ENCODE measurements around the gene MPO. TPM values are rescaled to one million over a fixed set of nuclear protein-coding genes. Genes with fewer than 3 reads are reported as not detected.

The MPO gene
- total and polyA plus RNA-seq, 10 of the 15 experiments (the other 5 are each of a cell fraction or from before 2014, with no cell fraction given) = 0.06 to 0.49 (median 0.14) TPM

GRCh38 chr17:58294034-58294433, 13.3 kb upstream of the MPO start:
- H3K4me2 ChIP-seq (ENCODE audit: control insufficient read depth, insufficient read depth) = no peak overlapping the region
- in situ Hi-C loops (cut with MboI) = no loop called here
- no peak for DNase-seq (ENCODE audit: low read depth, low spot score)
- FAIRE-seq = no peak
- H2AFZ ChIP-seq (ENCODE audit: control insufficient read depth, low read depth, low read length) = no peak overlapping the region
- no peaks in the 10 kb centered on the region for H3K36me3 ChIP-seq (ENCODE audit: control insufficient read depth in 2 of 2, insufficient read depth in 2 of 2, low read length in 1 of 2)
- 46% methylated on average over 1 of the region's 1 CpG for WGBS (ENCODE audit: insufficient coverage, insufficient replicate concordance, low lambda C conversion rate, missing lambda C conversion rate)
- ChIA-PET CTCF (interaction anchor here (0.6 to 1.9 kb wide), 3 partner anchors 8 to 44 kb away, joined by 3 to 15 read pairs (median 4); no protein-coding TSS in a partner anchor), RAD21 (ENCODE audit: unreplicated experiment) (no interaction called here), SMC1A (ENCODE audit: uncharacterized antibody, unreplicated experiment) (interaction anchor here (1.2 kb wide), 1 partner anchor 9 kb away, joined by 3 read pairs; no protein-coding TSS in a partner anchor), POLR2A (no interaction called here)
- intact Hi-C loops (cut with micrococcal nuclease; ENCODE audit: unreplicated experiment) = no loop called here
- ATAC-seq = no peak
- H3K9me3 ChIP-seq (replicated peaks; ENCODE audit: control insufficient read depth, insufficient read depth, low read length) = no peaks in the 10 kb centered on the region
- no peak overlapping the region for H3K4me3 ChIP-seq
- H3K79me2 ChIP-seq (ENCODE audit: control insufficient read depth, insufficient read depth, low read length) = no peaks in the 10 kb centered on the region
- no peaks in the 10 kb centered on the region for H3K4me1 ChIP-seq (ENCODE audit: control insufficient read depth, insufficient read depth, low read length)
- H4K20me1 ChIP-seq (ENCODE audit: control insufficient read depth, insufficient read depth) = no peaks in the 10 kb centered on the region
- TF ChIP-seq RFX5 (IDR thresholded peaks at IDR 0.05; ENCODE audit: low read depth, low read length) (no peak), ATF7 (IDR thresholded peaks at IDR 0.05; ENCODE audit: low read depth) (no peak), CHD4 (IDR thresholded peaks at IDR 0.05) (no peak), SRF (IDR thresholded peaks at IDR 0.05; ENCODE audit: low read depth in 2 of 2, low read length in 2 of 2) (no peak), ZSCAN29 (IDR thresholded peaks at IDR 0.05) (no peak), MEF2A (IDR thresholded peaks at IDR 0.05; ENCODE audit: insufficient read depth, low read depth, low read length) (no peak), ESRRA (IDR thresholded peaks at IDR 0.05; ENCODE audit: low read length) (no peak), RAD21 (IDR thresholded peaks at IDR 0.05; ENCODE audit: insufficient read depth, low read depth, low read length) (no peak), CTCF (IDR thresholded peaks at IDR 0.05 in 2 of 3, conservative IDR thresholded peaks at IDR 0.05 in 1 of 3; ENCODE audit: control insufficient read depth in 2 of 3, extremely low read depth in 1 of 3, insufficient read depth in 1 of 3, low read depth in 3 of 3, low read length in 3 of 3) (no peak), MYB (IDR thresholded peaks at IDR 0.05; ENCODE audit: borderline replicate concordance, low read depth, low read length) (no peak), SMARCA5 (IDR thresholded peaks at IDR 0.05) (no peak)
- TF ChIP-seq, protein P1, sequence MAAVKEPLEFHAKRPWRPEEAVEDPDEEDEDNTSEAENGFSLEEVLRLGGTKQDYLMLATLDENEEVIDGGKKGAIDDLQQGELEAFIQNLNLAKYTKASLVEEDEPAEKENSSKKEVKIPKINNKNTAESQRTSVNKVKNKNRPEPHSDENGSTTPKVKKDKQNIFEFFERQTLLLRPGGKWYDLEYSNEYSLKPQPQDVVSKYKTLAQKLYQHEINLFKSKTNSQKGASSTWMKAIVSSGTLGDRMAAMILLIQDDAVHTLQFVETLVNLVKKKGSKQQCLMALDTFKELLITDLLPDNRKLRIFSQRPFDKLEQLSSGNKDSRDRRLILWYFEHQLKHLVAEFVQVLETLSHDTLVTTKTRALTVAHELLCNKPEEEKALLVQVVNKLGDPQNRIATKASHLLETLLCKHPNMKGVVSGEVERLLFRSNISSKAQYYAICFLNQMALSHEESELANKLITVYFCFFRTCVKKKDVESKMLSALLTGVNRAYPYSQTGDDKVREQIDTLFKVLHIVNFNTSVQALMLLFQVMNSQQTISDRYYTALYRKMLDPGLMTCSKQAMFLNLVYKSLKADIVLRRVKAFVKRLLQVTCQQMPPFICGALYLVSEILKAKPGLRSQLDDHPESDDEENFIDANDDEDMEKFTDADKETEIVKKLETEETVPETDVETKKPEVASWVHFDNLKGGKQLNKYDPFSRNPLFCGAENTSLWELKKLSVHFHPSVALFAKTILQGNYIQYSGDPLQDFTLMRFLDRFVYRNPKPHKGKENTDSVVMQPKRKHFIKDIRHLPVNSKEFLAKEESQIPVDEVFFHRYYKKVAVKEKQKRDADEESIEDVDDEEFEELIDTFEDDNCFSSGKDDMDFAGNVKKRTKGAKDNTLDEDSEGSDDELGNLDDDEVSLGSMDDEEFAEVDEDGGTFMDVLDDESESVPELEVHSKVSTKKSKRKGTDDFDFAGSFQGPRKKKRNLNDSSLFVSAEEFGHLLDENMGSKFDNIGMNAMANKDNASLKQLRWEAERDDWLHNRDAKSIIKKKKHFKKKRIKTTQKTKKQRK (IDR thresholded peaks at IDR 0.05; ENCODE audit: low read depth, low read length) = no peak
- no peak overlapping the region for H3K27ac ChIP-seq (ENCODE audit: control insufficient read depth, insufficient read depth)
- no peaks in the 10 kb centered on the region for H3K27me3 ChIP-seq (replicated peaks in 1 of 2; ENCODE audit: control insufficient read depth in 2 of 2, insufficient read depth in 2 of 2, low read length in 1 of 2)
- no TSS peak for BruUV-seq (replicated peaks)
- no peak overlapping the region for H3K9ac ChIP-seq (ENCODE audit: control insufficient read depth, insufficient read depth, low read length)

Measured in GM12878 (cell line).